GM23248 (cell line): ENCODE measurements around the gene EBF3.

ENCODE experiments used
- EZH2 ChIP-seq: fragments of 200-600 bp; sonication (generic); IDR thresholded peaks from 2 replicates; pipeline ENCODE4 v1.6.1; 2018; ENCODE audit warnings: antibody characterized with exemption, mild to moderate bottlenecking; ENCODE audit not compliant: insufficient read depth, poor library complexity, severe bottlenecking
- EZH2phosphoT487 ChIP-seq: fragments of 200-600 bp; sonication (generic); IDR thresholded peaks from 2 replicates; pipeline ENCODE4 v1.6.1; 2018; ENCODE audit warnings: antibody characterized with exemption, moderate library complexity, mild to moderate bottlenecking, low read depth; ENCODE audit not compliant: insufficient read depth

GRCh38 chr10:129833994-129834739 is 129.9 kb downstream of the EBF3 start:
- TF ChIP-seq EZH2 (no peak), EZH2phosphoT487 (no peak)
